GM23338 (cell line): ENCODE results near the gene CKS1B.

Source experiments
- CREB1 ChIP-seq: fragments of 250-450 bp; sonication (Bioruptor Pico); IDR thresholded peaks from 2 replicates; pipeline ENCODE4 v1.5.0; 2020; ENCODE audit warnings: low read depth, mild to moderate bottlenecking, moderate library complexity
- CTCF ChIP-seq, 2 experiments: fragments of 200-600 bp in 1 of 2; sonication (generic) in 1 of 2; conservative IDR thresholded peaks; 2 replicates each; pipeline versions ENCODE4 v1.5.1 to v1.6.1; 2016 to 2017; ENCODE audit warnings: antibody characterized with exemption in 2 of 2, low read depth in 2 of 2, mild to moderate bottlenecking in 2 of 2, moderate library complexity in 1 of 2
- EZH2 ChIP-seq: fragments of 200-600 bp; sonication (generic); IDR thresholded peaks from one replicate; pipeline ENCODE4 v1.8.0; 2017; ENCODE audit warnings: antibody characterized with exemption, mild to moderate bottlenecking, low read depth; ENCODE audit not compliant: unreplicated experiment
- EZH2phosphoT487 ChIP-seq: fragments of 200-600 bp; sonication (generic); IDR thresholded peaks from one replicate; pipeline ENCODE4 v1.8.1; 2018; ENCODE audit warnings: antibody characterized with exemption; ENCODE audit not compliant: unreplicated experiment
- POLR2AphosphoS5 ChIP-seq: IDR thresholded peaks from 2 replicates; pipeline ENCODE4 v1.6.1; 2016; ENCODE audit warnings: antibody characterized with exemption, low read depth
- REST ChIP-seq: IDR thresholded peaks from one replicate; pipeline ENCODE4 v1.6.1; 2018; ENCODE audit warnings: antibody characterized with exemption; ENCODE audit not compliant: unreplicated experiment

GRCh38 chr1:154962156-154962749 lies 12.2 kb upstream of the CKS1B start:
- TF ChIP-seq CTCF (conservative IDR thresholded peaks at IDR 0.05; ENCODE audit: low read depth in 2 of 2) (no peak), POLR2AphosphoS5 (no peak), REST (no peak), EZH2phosphoT487 (no peak), EZH2 (no peak), CREB1 (CRISPR knock-in tag) (no peak)
